ENCODE results near the gene PPP6R2.

PPP6R2 gene

DNA sequence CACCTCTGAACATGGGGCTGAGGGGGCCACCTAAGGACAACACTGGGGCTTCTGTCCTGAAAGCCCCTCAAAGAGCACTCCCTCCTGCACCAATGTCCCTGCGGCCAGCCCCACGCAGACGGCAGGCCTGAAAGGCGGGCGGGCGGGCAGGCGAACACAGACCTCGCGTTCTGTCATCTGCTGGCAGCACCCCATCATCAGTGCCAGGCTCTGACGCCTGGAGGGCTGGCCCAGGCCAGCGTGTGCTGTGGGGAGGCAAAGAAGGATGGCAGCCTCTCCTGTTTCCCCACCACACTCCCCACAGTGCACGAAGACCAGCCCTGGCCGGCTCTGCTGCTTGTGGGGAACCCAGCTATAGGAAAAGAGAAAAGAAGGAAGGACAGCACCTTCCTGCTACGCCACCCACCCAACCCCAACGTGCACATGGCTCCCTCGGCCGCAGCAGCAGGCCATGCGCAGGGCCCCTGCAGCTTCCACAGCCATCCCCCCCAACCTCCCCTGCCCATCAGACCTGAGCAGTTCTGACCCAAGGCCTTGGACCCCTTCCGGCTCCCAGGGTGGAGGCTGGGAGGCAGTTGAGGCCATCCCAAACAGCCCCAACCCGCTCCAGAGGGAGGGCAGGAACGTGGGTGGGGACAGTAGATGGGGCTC is 128.2 kb downstream of the PPP6R2 start:
- Mint-ChIP-seq H3K36me3 (peaks cover 4% of the 10 kb centered on the region), H3K4me3 (peak overlapping the region; percentile 77), H3K27me3 (no peaks in the 10 kb centered on the region), H3K9me3 (ENCODE audit: low read depth) (no peaks in the 10 kb centered on the region), H3K27ac (peak overlapping the region; percentile 95), H3K4me1 (ENCODE audit: low read depth) (peaks cover 70% of the 10 kb centered on the region)

DNA sequence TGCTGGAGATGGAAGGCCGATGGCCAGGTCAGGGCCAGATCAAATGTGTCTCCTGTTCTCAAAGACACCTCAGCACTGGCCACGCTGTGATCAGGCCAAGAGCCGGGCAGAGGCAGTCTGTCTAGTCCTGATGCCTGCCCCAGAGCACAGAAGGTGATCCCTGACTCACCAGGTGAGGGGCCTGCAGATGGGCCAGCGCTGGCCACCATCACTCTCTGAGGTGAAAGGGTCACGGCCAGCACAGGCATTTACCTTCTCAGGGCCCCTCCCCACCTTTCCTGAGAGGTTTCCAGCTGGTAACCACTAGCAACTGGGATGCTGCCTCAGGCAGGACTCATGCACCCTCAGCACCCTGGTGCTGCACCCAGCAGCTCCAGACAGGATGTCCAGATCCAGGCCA is 128.8 kb downstream of the PPP6R2 start:
- Mint-ChIP-seq H3K9me3 (ENCODE audit: low read depth) (no peaks in the 10 kb centered on the region), H3K4me3 (peak overlapping the region; percentile 77), H3K4me1 (ENCODE audit: low read depth) (peaks cover 63% of the 10 kb centered on the region), H3K27ac (peak overlapping the region; percentile 95), H3K27me3 (no peaks in the 10 kb centered on the region), H3K36me3 (peaks cover under 1% of the 10 kb centered on the region)

DNA sequence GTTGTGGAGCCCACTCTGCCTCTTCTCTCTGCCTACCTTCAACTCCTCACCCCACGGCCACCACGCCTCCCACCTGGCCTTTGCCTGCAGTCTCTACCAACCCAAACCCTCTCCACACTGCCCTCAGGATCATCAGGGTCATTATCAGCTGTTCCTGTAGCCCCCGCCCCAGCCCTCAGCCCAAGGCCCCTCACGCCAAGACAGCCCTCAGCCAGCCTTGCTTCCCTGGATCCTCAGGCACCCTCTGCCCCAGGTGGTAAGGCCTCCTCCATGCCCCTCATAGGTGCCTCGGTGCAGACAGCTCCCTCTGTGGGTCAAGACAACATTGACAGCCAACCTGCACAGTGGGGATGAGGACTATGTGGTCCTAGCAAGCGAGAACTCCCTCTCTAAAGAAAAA is 130.0 kb downstream of the PPP6R2 start:
- peaks cover 57% of the 10 kb centered on the region for H3K4me1 Mint-ChIP-seq (ENCODE audit: low read depth)
- no peaks in the 10 kb centered on the region for H3K27me3 Mint-ChIP-seq
- H3K9me3 Mint-ChIP-seq (ENCODE audit: low read depth): no peaks in the 10 kb centered on the region
- no peaks in the 10 kb centered on the region for H3K36me3 Mint-ChIP-seq
- peak overlapping the region; percentile 93 for H3K4me3 Mint-ChIP-seq
- H3K27ac Mint-ChIP-seq: peak overlapping the region; percentile 95

DNA sequence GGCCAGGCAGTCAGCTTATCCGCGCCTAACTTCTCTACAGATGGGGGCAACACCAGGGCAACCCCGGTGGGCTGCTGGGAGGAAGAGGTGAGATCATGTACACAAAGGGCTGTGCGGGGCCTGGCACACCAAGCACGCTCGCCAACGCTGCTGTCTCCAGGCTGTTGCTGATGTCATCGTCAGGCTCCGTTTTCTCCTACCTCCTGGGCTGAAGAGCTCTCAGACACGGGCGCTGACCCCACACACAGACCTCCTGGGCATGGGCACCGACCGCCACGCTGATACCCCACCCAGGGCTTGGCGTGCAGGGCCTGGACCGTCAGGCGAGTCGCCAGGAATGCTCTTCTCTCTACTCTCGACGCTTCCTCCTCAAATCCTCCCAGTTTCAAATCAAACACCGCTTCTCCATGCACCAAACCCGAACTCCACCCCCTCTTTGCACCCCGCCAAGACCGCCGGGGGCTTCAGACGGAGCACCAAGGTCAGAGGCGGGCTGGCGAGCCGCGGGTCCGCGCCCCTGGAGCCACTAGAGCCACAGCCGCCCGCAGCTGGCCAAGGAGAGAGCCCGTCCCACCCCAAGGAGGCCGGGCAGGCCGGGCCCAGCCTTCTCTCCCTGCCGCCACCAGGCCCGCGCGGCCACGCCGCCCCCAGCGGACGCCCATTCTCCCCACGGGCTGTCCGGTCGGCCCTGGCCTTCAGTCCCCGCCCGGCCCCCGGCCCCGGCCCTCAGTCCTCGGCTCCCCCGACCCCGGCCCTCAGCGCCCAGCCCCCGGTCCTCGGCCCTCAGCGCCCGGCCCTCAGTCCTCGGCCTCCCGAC is 130.9 kb downstream of the PPP6R2 start:
- Mint-ChIP-seq H3K4me1 (ENCODE audit: low read depth) (peaks cover 48% of the 10 kb centered on the region), H3K36me3 (no peaks in the 10 kb centered on the region), H3K27ac (peak overlapping the region; percentile 95), H3K4me3 (peak overlapping the region; percentile 93), H3K27me3 (no peaks in the 10 kb centered on the region), H3K9me3 (ENCODE audit: low read depth) (no peaks in the 10 kb centered on the region)

DNA sequence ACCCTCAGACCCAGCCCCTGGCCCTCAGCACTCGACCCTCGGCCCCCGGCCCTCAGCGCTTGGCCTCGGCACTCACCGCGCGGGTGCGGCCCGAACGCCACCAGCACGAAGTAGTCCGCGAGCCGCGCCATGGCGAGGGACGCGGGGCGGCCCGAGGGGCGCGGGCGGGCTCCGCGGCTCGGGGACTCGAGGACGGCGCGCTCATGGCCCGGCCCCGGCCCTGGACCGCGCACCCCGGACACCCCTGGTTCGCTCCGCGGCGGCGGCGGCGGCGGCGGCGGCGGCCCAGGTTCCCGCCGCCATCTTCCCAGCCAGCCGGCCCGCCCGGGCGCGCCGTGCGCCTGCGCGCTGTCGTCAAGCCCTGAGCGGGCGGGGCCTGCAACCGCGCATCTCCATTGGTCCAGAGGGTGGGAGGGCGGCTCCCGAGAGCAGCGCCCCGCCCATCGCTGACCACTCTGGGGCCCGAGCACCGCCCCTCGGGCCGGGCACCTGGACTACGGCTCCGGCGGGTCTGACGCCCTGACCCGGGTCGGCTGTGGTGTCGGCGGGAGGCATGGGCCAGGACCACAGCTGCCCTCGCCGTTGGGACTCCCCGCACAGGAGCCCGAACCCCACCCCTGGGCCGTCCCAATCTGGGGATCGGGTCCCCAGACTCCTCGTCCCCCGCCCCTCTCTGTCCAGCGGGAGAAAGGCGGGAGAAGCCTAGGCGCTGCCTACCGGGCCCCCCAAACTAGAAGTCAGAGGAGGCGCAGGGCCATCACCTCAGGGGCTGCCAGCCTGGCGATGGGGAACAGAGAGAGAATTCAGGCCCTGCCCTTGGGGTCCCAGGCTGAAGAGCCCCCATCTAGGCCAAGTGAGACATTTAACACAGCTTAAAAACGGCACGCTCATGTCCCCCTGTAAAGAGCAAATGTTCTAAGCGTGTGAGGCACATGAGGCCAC is 131.9 kb downstream of the PPP6R2 start, which contains the start of gene SBF1:
Gene SBF1 (minus strand): TSS at position 326 of the 942 bp plus-strand sequence. CDS start 195 bp downstream, at position 131.
- Mint-ChIP-seq H3K27me3 (no peaks in the 10 kb centered on the region), H3K27ac (peak within 1 kb of the TSS; percentile 95), H3K36me3 (no peaks in the 10 kb centered on the region), H3K4me1 (ENCODE audit: low read depth) (peaks cover 45% of the 10 kb centered on the region), H3K9me3 (ENCODE audit: low read depth) (no peaks in the 10 kb centered on the region), H3K4me3 (peak within 1 kb of the TSS; percentile 93)

DNA sequence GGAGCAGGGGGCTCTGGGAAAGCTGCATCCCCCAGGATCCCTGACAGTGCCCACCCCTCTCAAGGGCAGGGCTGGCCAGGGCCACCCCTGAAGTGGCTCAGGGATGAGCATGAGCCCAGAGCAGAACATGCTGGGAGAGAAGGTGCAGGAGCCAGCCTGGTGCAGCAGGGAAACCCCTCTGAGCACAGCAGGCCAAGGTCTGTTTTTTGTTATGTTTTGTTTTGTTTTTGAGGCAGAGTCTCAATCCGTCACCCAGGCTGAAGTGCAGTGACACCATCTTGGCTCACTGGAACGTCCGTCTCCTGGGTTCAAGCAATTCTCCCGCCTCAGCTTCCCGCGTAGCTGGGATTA is 132.5 kb downstream of the PPP6R2 start:
- Mint-ChIP-seq H3K4me3 (peak overlapping the region; percentile 73), H3K9me3 (ENCODE audit: low read depth) (no peaks in the 10 kb centered on the region), H3K27me3 (no peaks in the 10 kb centered on the region), H3K4me1 (ENCODE audit: low read depth) (peaks cover 42% of the 10 kb centered on the region), H3K27ac (peak overlapping the region; percentile 54), H3K36me3 (no peaks in the 10 kb centered on the region)

DNA sequence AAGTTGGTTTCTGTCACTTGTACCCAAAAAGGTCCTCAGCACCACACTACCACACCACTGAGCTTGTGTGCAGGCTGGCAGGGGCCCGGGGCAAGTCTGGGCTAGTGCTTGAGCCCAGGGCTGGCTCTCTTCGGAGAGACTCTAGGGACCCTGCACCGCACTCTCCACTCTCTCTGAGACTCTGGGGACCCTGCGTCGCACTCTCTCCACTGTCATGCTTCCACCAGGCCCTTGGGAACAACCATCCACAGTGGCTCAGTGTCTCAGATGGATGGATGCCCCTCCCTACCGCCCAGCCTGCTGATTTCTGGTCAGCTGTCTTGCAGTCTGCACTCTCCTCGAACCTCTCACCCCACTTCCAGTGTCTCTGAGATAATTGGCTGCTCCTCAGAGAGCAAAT is 133.7 kb downstream of the PPP6R2 start:
- no peaks in the 10 kb centered on the region for H3K36me3 Mint-ChIP-seq
- H3K27me3 Mint-ChIP-seq: no peaks in the 10 kb centered on the region
- H3K9me3 Mint-ChIP-seq (ENCODE audit: low read depth): no peaks in the 10 kb centered on the region
- peaks cover 31% of the 10 kb centered on the region for H3K4me1 Mint-ChIP-seq (ENCODE audit: low read depth)
- H3K27ac Mint-ChIP-seq: no peak overlapping the region
- H3K4me3 Mint-ChIP-seq: peak overlapping the region; percentile 73

DNA sequence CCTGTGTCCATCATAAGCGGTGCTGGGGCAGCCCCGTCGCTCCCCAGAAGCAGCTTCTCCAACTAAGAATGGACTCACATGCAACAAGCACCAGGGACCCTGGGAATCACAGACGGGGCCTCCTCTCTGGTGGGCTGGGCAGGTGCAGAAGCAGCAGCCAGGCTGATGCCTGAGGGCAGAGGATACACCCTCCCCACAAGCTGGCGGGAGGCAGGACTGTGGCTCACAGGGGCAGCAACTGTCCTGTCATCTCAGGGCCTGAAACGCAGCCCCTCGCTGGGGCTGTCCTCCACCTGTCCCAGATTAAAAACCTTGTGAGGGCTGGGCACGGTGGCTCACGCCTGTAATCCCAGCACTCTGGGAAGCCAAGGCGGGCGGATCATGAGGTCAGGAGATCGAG is 134.8 kb downstream of the PPP6R2 start:
- no peak overlapping the region for H3K4me3 Mint-ChIP-seq
- no peaks in the 10 kb centered on the region for H3K9me3 Mint-ChIP-seq (ENCODE audit: low read depth)
- no peaks in the 10 kb centered on the region for H3K36me3 Mint-ChIP-seq
- no peaks in the 10 kb centered on the region for H3K27me3 Mint-ChIP-seq
- H3K4me1 Mint-ChIP-seq (ENCODE audit: low read depth): peaks cover 22% of the 10 kb centered on the region
- H3K27ac Mint-ChIP-seq: no peak overlapping the region

DNA sequence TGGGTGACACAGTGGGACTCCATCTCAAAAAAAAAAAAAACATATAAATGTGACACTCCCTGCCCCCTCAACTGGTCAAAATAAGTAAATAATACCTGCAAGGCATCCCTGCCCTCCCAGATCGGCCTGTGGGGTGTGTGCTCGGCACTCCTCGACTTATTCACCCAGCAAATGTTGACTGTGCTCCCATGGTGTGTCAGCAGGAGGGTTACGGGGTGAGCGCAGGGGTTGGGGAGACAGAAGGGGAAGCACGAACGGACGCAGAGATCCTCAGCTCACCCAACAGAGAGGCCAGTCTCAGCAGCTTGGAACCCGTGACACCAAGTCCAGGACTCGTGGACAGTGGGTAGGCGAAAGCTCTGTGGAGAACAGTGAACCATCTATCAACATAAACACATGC is 136.6 kb downstream of the PPP6R2 start:
- Mint-ChIP-seq H3K27ac (no peak overlapping the region), H3K4me3 (peak overlapping the region; percentile 82), H3K4me1 (ENCODE audit: low read depth) (peaks cover 9% of the 10 kb centered on the region), H3K9me3 (ENCODE audit: low read depth) (no peaks in the 10 kb centered on the region), H3K27me3 (no peaks in the 10 kb centered on the region), H3K36me3 (no peaks in the 10 kb centered on the region)

DNA sequence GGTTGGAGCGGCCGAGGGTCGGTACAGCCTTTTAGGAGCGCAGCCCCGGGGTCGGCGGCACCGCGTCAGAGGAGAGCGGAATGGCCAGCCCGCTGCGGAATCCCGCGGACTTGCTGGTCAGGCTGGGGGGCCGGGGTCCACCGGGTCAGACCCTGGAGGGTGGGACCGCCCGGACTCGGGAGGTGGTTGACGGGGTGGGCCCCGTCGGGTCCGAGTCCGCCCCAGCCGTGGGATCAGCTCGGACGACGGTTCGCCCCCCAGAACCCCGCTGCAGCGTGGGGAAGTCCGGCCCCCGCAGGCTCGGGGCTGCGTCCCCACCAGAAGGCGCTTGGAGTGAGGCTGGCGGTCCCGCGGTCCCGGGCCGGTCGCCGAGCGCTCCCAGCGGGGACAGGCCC is 137.9 kb downstream of the PPP6R2 start:
- peaks cover 9% of the 10 kb centered on the region for H3K4me1 Mint-ChIP-seq (ENCODE audit: low read depth)
- no peaks in the 10 kb centered on the region for H3K9me3 Mint-ChIP-seq (ENCODE audit: low read depth)
- no peaks in the 10 kb centered on the region for H3K27me3 Mint-ChIP-seq
- no peak overlapping the region for H3K27ac Mint-ChIP-seq
- H3K4me3 Mint-ChIP-seq: peak overlapping the region; percentile 82
- no peaks in the 10 kb centered on the region for H3K36me3 Mint-ChIP-seq

DNA sequence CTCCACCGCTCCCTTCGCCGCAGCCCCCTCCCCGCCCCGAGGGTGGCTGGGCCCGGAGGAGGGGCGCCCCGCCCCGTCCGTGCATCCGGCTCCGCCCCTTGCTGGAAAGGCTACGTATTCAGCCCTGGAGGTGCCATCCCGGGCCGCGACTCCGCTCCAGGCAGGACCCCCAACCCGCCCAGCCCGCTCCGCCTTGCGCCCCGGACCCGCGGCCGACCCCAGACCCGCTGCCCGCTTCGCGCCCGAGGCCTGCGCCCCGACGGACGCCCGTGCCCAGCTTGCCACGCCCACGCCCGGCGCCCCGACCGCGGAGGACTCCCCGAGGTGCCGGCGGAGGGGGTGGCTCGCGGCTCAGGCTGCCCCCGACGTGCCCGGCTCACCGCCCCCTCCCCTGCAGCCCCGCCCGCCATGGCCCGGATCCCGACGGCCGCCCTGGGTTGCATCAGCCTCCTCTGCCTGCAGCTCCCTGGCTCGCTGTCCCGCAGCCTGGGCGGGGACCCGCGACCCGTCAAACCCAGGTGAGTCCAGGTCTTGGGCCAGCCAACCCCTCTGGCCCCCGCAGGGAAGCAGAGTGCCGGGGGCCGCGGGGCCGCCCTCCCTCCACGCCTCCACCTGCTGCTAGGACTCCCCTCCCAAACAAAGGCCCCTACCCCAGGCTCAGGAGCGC is 138.4 kb downstream of the PPP6R2 start, which contains the start of gene ADM2:
Gene ADM2 (plus strand): TSS at position 104 of the 667 bp plus-strand sequence. CDS start 305 bp downstream, at position 409.
- H3K27me3 Mint-ChIP-seq: no peaks in the 10 kb centered on the region

DNA sequence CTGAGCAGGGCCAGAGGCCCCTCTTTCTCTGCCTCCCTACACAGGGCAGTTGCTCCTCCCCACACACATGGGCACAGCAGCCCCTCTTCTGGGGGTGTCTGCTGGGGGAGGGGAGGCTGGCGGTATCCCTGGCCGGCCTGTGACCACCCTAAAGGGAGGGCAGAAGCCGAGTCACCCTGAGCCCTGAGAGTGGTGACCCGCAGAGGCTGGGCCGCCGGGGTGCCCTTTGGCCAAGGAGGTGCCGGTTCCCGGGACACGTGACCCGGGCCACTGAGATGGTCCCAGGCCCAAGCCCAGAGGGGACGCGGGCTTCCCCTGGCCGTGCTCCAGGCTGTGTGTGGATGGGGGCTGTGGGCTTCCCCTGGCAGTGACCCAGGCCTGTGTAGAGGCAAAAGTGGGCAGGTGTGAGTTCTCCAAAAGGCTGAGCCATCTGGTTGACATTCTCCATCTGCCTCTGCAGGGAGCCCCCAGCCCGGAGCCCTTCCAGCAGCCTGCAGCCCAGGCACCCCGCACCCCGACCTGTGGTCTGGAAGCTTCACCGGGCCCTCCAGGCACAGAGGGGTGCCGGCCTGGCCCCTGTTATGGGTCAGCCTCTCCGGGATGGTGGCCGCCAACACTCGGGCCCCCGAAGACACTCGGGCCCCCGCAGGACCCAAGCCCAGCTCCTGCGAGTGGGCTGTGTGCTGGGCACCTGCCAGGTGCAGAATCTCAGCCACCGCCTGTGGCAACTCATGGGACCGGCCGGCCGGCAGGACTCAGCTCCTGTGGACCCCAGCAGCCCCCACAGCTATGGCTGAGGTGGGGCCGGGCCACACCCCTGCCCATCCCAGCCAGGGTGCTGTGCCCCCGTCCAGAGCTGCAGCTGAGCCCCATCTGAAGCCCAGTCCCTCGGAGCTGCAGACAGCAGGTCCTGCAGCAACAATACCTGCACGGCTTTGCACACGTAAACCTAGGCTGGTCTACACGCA is 139.3 kb downstream of the PPP6R2 start:
- Mint-ChIP-seq H3K4me1 (ENCODE audit: low read depth) (peaks cover 9% of the 10 kb centered on the region), H3K27me3 (no peaks in the 10 kb centered on the region), H3K4me3 (peak overlapping the region; percentile 76), H3K36me3 (no peaks in the 10 kb centered on the region), H3K9me3 (ENCODE audit: low read depth) (no peaks in the 10 kb centered on the region), H3K27ac (no peak overlapping the region)

More for the DNA sequence above, 138.4 kb downstream of the PPP6R2 start, which contains the start of gene ADM2:
- Mint-ChIP-seq H3K27ac (no peak within 1 kb of the TSS), H3K36me3 (no peaks in the 10 kb centered on the region), H3K4me3 (peak within 1 kb of the TSS; percentile 82), H3K4me1 (ENCODE audit: low read depth) (peaks cover 9% of the 10 kb centered on the region), H3K9me3 (ENCODE audit: low read depth) (no peaks in the 10 kb centered on the region)

DNA sequence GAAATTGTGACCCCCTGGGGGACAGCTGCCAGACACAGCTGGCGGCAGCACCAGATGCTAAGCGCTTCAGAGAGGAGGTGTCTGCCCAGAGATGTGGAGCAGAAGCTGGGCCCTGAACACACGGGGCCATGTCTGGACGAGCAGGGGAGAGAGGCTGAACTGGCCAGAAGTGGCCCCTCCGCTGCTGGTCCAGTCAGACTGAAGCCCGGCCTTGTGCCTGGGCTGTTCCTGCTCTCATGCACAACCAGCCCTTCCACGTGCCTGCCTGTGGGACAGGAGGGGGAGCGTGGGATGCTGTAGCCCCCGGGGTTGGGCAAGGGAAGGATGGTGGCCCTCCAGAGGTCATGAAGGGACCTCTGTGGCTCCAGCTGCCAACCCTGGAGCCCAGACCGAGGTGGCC is 140.0 kb downstream of the PPP6R2 start:
- H3K27ac Mint-ChIP-seq: no peak overlapping the region

More for the DNA sequence above, 140.0 kb downstream of the PPP6R2 start:
- Mint-ChIP-seq H3K4me3 (peak overlapping the region; percentile 27), H3K36me3 (no peaks in the 10 kb centered on the region), H3K4me1 (ENCODE audit: low read depth) (peaks cover 9% of the 10 kb centered on the region), H3K27me3 (no peaks in the 10 kb centered on the region), H3K9me3 (ENCODE audit: low read depth) (no peaks in the 10 kb centered on the region)

All from activated naive CD8-positive, alpha-beta T cell (primary cell).